Fibroblast of skin of left quadriceps (primary cell): Measurements from ENCODE around the gene RHOBTB1.
A peak's percentile ranks its signal among the peaks of the same experiment; 100 is the strongest.
"Not testable (repeated sequence)": the region's sequence is repeated elsewhere in the genome, so short reads cannot be mapped to it uniquely, and the experiment has no call there.

Source experiments
- DNase-seq, 2 experiments: peaks; one replicate each; pipeline ENCODE4 v3.0.0-alpha.2; 2013; ENCODE audit warnings: low read depth in 2 of 2

RHOBTB1 gene

DNA sequence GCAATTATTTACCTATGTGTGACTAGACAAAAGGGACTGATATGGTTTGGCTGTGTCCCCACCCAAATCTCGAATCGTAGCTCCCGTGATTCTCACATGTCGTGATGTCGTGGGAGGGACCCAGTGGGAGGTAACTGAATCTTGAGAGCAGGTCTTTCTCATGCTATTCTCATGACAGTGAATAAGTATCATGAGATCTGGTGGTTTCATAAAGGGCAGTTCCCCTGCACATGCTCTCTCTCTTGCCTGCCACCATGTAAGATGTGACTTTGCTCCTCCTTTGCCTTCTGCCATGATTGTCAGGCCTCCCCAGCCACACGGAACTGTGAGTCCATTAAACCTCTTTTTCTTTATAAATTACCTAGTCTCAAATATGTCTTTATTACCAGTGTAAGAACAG, 37.2 kb downstream of the RHOBTB1 start:
- not testable (repeated sequence) for DNase-seq

DNA sequence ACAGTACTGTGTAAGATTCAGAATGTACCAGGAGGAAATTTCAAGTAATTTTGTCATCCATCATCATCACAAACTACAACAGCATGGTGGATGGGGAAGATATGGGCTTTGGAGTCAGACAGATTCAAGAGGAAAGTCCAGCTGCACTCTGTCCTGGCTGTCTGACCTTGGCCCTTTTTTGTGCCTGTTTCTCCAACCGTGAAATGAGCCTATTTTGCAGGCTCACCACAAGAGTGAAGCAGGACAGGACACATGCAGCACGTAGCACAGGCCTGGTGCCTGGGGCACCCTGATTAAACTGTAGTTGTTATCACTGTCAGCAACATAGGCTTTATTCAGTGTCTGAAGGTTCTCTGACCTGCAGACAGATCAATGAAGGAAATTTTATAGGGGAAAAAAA, 37.6 kb downstream of the RHOBTB1 start:
- DNase-seq: no peak

DNA sequence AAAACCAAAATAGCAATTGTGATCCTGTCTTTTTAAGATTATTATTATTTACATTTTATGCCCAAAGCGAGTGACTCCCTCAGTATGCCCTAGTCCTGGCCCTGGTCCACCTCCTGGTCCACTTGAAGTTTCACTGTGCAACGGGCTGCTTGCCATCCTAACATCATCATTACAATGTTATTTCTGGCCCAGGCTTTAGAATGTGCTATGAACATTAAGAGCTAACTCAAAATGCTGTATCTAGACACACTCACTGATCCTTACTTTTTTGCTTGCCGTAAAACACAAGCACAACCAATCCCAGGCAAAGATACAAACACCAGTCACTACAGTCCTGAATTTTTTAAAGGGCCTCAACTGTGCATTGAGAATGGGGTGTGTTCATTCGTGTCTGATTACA, 38.4 kb downstream of the RHOBTB1 start:
- no peak for DNase-seq

DNA sequence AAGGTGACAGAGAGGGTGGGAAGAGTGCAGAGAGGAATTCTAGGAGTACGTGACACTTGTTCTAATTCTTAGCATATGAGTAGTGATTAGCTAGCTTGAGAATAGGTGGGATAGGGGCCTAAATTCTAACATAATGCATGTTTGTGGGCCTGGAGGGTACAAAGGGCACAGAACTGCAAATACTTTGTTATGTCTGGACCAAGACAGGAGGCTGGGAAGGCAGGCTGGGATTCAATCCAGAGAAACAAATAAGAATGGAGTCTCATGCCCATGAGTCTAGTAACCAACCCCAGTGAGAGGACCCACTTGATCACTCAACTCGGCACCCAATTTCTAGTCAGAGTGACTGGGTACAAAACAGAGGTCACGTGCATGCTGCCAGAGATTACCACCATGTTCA, 40.9 kb downstream of the RHOBTB1 start:
- no peak for DNase-seq

GRCh38 chr10:60901561-60902235, 42.3 kb downstream of the RHOBTB1 start:
- DNase-seq: no peak

- DNase-seq: no peak
These were observed 44.7 kb downstream of the RHOBTB1 start for GRCh38 chr10:60899266-60899665.

DNA sequence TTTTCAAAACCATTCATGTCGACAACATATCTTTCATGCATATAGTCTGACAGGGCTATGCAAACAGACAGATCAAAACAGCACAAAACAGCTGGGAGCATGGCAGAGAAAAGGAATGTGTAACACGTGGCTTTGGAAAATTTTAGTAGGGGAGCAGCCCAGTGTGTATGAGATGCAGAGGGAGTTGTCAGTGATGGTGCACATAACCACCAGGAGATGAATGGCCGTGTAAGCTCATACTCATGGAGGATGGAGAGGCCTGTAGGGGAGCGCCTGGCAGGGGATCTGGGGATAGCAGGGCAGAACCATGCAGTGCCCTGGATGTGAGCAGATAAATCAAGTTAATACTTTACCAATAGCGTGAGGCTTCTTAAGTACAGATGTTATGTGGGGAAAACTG, 45.7 kb downstream of the RHOBTB1 start:
- DNase-seq: no peak

DNA sequence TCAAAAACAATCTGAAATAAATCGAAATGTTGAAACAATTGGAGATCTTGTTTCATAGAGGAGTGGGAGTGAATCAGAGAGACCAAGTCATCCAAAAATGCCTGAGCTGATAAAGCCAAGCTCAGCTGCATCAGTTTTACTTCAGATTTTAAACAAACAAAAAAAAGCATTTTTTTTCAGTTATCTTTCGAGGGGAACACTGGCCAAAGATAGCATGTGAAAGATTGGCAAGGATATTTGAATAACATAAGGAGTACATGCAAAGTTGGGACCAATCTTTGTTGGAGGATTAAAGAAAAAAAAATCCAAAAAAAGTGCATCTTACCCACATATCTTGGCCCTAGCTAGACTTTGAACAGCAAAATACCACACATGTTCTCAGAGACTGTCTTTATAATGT, 47.2 kb downstream of the RHOBTB1 start:
- DNase-seq: no peak

- DNase-seq: peak; percentile 69 to 74
These were observed 48.0 kb downstream of the RHOBTB1 start for GRCh38 chr10:60896033-60896432.

- no peak for DNase-seq
These were observed 49.2 kb downstream of the RHOBTB1 start for GRCh38 chr10:60894786-60895185.

- DNase-seq: no peak
These were observed 50.8 kb downstream of the RHOBTB1 start for GRCh38 chr10:60893231-60893630.

GRCh38 chr10:60892571-60892970, 51.4 kb downstream of the RHOBTB1 start:
- no peak for DNase-seq

DNA sequence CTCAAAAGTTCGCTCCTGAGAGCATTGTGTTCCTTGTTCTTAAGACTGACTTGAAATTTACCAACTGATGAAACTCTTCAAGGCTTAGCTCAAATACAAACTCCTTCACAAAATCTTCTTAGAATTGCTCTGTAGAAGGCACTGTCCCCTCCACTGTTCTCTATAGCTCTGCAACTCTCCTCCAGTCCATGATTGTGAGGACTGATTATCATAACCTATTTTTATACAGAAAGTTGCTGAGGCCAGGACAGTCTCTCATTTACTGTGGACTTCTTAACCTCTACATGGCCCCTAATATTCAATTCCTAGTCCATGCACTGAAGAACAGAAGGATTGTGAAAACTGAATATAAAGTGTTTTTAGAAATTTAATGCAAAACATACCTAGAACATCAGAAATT, 53.2 kb downstream of the RHOBTB1 start:
- no peak for DNase-seq

GRCh38 chr10:60883187-60883586, 60.8 kb downstream of the RHOBTB1 start:
- no peak for DNase-seq

GRCh38 chr10:60878224-60878623, 65.8 kb downstream of the RHOBTB1 start:
- DNase-seq: no peak

DNA sequence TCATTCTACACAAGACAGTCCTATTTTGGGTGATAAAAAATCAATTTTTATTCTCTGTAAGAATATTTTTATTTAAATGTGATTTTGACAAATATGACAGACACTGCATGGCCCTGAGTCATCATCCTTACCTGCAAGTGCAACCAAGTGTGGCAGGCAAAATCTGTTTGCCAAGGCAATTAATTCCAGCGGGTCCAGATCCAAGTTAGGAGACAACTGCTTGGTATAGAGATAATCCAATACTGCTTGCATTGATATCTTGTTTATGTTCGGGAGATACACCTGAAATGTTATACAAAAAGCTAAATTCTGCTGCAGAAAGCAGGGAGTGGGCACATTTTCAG, 66.2 kb downstream of the RHOBTB1 start:
- no peak for DNase-seq

- no peak for DNase-seq
These were observed 66.8 kb downstream of the RHOBTB1 start for GRCh38 chr10:60877061-60877776.

DNA sequence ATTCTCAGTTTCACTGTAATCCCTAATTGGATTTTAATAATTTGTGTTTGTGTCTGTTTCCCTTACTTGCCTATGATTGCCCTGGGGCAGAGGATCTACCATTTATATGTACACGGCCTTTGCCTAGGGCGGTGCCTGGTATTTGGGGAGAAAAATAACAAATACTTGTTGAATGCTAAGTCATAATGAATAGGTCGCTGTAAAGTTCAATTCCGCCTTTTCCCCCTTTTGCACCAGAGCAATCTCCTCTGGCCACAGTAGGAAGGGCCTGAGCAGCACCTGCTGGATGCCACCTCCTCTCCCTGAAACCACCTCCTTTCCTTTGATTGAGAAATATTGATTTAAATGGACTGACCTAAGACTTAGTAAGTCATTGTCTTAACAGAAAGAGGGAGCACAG, 70.2 kb downstream of the RHOBTB1 start:
- DNase-seq: no peak

DNA sequence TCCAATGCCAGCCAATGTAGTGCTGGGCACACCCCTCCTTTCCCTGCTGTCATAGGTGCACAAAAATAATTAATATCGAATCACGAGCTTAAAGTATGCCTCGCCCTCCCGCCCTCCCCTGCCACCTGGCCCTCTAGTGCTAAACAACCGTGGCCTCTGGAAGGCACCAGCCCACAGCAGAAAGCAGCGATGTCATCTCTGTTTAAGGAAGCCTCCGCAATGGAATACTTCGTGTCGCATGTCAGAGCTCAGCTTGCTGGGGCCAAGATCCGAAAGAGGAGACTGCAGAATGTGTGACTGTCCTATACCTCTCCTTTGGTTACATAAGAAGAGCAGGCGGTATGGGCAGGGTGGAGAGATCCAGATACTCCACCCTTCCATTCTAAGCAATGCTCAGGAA, 71.5 kb downstream of the RHOBTB1 start:
- DNase-seq: no peak

- DNase-seq: no peak
These were observed 72.8 kb downstream of the RHOBTB1 start for GRCh38 chr10:60871215-60871614.

DNA sequence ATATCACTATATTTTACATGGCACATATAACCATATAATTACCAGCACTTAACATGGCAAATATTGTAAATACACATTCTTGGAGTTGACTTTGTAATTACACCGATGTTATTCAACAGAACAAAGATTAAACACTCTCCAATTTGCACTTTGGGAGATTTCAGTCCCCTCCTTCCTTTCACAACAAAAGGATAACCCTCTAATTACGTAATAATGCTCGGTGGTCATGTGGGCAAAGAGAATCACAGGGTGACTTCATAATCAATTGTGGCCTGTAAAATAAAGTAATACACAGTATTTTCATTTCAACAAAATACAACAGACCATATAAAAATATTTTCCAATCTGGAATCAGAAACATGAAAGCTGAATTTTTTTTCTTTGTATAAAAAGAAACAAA, 73.2 kb downstream of the RHOBTB1 start:
- DNase-seq: no peak

GRCh38 chr10:60870416-60870728, 73.6 kb downstream of the RHOBTB1 start:
- DNase-seq: no peak

DNA sequence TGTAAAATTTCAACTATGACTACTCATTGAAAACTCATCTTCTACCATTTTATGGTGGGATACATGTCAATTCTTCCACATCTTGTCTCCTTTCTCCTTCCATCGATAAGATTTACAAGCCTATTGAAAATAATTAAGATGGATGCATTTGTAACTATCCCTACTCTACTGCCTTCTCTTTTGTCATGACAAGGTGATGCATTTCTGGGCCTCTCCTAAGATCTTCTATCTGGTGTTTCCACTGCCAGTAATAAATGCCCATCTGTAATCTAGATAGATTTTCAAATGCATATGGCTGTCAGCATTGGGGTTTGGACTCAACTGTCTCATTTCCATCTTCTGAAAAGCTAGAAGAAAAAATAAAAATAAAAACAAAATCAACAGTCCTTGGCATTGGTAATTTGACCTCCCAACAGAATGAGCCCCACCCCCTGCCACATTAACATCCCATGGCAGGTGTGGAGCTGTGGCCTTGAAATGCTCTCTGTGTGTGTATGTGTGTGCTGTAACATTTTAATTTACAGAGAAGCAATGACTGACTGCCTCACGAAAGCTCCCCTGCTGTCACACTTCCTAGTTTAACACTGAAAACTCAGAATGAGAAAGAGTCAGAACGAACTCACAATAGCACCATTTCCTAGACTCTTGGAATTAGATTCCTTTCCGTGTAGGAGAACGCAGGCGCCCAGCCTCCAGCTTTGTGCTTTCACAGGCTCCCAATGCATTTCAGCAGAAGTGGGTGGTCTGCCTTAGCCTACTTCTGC, 74.2 kb downstream of the RHOBTB1 start:
- no peak for DNase-seq
